OCI-LY1 (cell line): ENCODE data around the gene CGREF1.

Experiments used
- EZH2 ChIP-seq: fragments of 200-600 bp; sonication (generic), shearing (Covaris generic); IDR thresholded peaks from 2 replicates; pipeline ENCODE4 v1.8.0; 2017; ENCODE audit warnings: borderline replicate concordance, mixed run types, mild to moderate bottlenecking, antibody characterized with exemption, low read length, moderate library complexity, mixed read lengths
- TF ChIP-seq, protein P1 (sequence below): fragments of 200-600 bp; sonication (generic), shearing (Covaris generic); IDR thresholded peaks from 2 replicates; pipeline ENCODE4 v1.5.1; 2017; ENCODE audit warnings: mild to moderate bottlenecking, antibody characterized with exemption, low read length, moderate library complexity, mixed read lengths

DNA sequence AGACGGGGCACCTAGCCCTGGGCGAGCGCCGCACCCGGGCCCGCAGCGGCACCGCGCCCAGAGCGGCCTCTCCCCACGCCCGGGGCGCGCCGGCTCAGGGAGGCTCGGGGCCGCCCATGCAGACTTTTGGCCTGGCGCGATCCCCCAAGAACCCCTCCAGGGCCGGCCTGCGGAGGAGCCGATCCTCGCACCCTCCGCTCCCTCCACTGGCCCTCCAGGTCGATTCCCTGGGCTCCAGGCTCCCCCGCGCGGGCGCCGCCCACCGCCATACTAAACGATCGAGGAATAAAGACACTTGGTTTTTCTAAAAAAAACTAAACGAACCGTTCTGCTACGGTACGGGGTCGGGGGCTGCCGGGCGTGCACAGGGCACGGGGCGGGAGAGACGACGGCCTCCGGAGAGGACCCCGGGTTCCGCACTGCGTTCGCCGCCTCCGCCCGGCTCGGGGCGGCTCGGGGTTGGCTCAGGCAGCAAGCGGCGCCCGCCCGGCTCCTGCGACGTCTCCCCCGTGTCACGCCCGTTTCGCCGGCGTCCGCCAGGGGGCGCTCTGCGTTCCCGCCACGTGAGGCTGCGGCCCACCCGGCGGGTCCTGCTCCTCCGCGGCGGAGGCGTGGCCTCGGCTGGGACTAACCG is 32.7 kb downstream of the CGREF1 start:
- TF ChIP-seq, protein P1, sequence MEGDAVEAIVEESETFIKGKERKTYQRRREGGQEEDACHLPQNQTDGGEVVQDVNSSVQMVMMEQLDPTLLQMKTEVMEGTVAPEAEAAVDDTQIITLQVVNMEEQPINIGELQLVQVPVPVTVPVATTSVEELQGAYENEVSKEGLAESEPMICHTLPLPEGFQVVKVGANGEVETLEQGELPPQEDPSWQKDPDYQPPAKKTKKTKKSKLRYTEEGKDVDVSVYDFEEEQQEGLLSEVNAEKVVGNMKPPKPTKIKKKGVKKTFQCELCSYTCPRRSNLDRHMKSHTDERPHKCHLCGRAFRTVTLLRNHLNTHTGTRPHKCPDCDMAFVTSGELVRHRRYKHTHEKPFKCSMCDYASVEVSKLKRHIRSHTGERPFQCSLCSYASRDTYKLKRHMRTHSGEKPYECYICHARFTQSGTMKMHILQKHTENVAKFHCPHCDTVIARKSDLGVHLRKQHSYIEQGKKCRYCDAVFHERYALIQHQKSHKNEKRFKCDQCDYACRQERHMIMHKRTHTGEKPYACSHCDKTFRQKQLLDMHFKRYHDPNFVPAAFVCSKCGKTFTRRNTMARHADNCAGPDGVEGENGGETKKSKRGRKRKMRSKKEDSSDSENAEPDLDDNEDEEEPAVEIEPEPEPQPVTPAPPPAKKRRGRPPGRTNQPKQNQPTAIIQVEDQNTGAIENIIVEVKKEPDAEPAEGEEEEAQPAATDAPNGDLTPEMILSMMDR, result peak; percentile 63
- TF ChIP-seq EZH2, result no peak
